Uterus (tissue), 4 donors: ENCODE data around the gene PPL. TPM values are rescaled to one million over a fixed set of nuclear protein-coding genes. Genes with fewer than 3 reads are reported as not detected.

ENCODE experiments used
- DNase-seq, 2 donors: peaks; one replicate each; pipeline ENCODE4 v3.0.0-alpha.2; 2019 to 2020
- H3K27ac ChIP-seq, 2 donors: fragments of 200-600 bp; sonication (generic); 1 replicate in 1 of 2; 2 replicates in 1 of 2; pipeline ENCODE4 v1.5.1; 2016 to 2018
- H3K27me3 ChIP-seq, 2 donors: fragments of 200-600 bp; sonication (generic); one replicate each; pipeline ENCODE4 v1.5.1; 2018 to 2019; ENCODE audit warnings: control low read depth in 1 of 2
- H3K36me3 ChIP-seq, 2 donors: fragments of 200-600 bp; sonication (generic); one replicate each; pipeline ENCODE4 v1.5.1; 2019; ENCODE audit warnings: control low read depth in 1 of 2
- H3K4me1 ChIP-seq, 2 donors: fragments of 200-600 bp; sonication (generic); one replicate each; pipeline ENCODE4 v1.5.1; 2018 to 2019; ENCODE audit warnings: control low read depth in 1 of 2
- H3K4me3 ChIP-seq, 2 donors: fragments of 200-600 bp; sonication (generic); 1 replicate in 1 of 2; 2 replicates in 1 of 2; pipeline ENCODE4 v1.5.1; 2018 to 2019; ENCODE audit warnings: mild to moderate bottlenecking in 1 of 2
- H3K9me3 ChIP-seq, 2 donors: fragments of 200-600 bp; sonication (generic); one replicate each; pipeline ENCODE4 v1.5.1; 2019; ENCODE audit warnings: control low read depth in 1 of 2
- CTCF ChIP-seq, 4 experiments: fragments of 200-600 bp in 2 of 4; fragments of 450-650 bp in 2 of 4; sonication (generic) in 2 of 4; IDR thresholded peaks; one replicate each; pipeline ENCODE4 v1.5.1; 2016 to 2019; ENCODE audit warnings: antibody characterized with exemption in 4 of 4, mild to moderate bottlenecking in 2 of 4, moderate library complexity in 1 of 4
- POLR2A ChIP-seq, 2 donors: fragments of 450-650 bp; IDR thresholded peaks; one replicate each; pipeline ENCODE4 v1.6.1; 2016; ENCODE audit warnings: antibody characterized with exemption in 2 of 2, mild to moderate bottlenecking in 1 of 2, moderate library complexity in 1 of 2
- intact Hi-C: fragments of 100-400 bp; cut with DNase I; formaldehyde crosslinking; loops from one replicate; pipeline ENCODE4 v1.15.1; 2023; ENCODE audit warnings: low total_unique reads
- total RNA-seq, 4 donors: library from RNA; depleted of rRNA in 3 of 4; stranded (reverse); fragments of >200 nt in 3 of 4; gene quantifications; one replicate each; pipeline versions ENCODE4 v1.1.0 to v1.2.4, GENCODE V29; 2014 to 2023
- donor health status: DM: yes; HTN: yes; CAD: no.

PPL gene
- total RNA-seq, 4 donors from 2014 or later: 8.7 to 39.6 (median 15.2) TPM

- H3K4me1 ChIP-seq: no peaks in the 10 kb centered on the region
- intact Hi-C loops: no loop called here
- H3K27me3 ChIP-seq: no peaks in the 10 kb centered on the region
- no peak for DNase-seq
- no peak overlapping the region for H3K4me3 ChIP-seq
- no peak overlapping the region for H3K27ac ChIP-seq
- H3K36me3 ChIP-seq: no peaks in the 10 kb centered on the region
- no peak for TF ChIP-seq POLR2A (IDR thresholded peaks at IDR 0.05)
- no peak for TF ChIP-seq CTCF (IDR thresholded peaks at IDR 0.05)
- no peaks in the 10 kb centered on the region for H3K9me3 ChIP-seq
Measured at GRCh38 chr16:4886151-4886550, 50.8 kb downstream of the PPL start.

- H3K27me3 ChIP-seq: no peaks in the 10 kb centered on the region
- TF ChIP-seq POLR2A (IDR thresholded peaks at IDR 0.05) (no peak), CTCF (IDR thresholded peaks at IDR 0.05) (no peak)
- no peak overlapping the region for H3K27ac ChIP-seq
- no peak for DNase-seq
- H3K4me3 ChIP-seq: no peak overlapping the region
- H3K4me1 ChIP-seq: no peaks in the 10 kb centered on the region
- no peaks in the 10 kb centered on the region for H3K36me3 ChIP-seq
- no peaks in the 10 kb centered on the region for H3K9me3 ChIP-seq
- intact Hi-C loops: no loop called here
Measured at GRCh38 chr16:4884972-4885874, 51.7 kb downstream of the PPL start.

- no peak for DNase-seq
- Histone ChIP-seq H3K4me3 (no peak overlapping the region), H3K36me3 (no peaks in the 10 kb centered on the region), H3K27ac (no peak overlapping the region), H3K4me1 (no peaks in the 10 kb centered on the region), H3K27me3 (no peaks in the 10 kb centered on the region), H3K9me3 (no peaks in the 10 kb centered on the region)
- TF ChIP-seq CTCF (IDR thresholded peaks at IDR 0.05): no peak
- TF ChIP-seq POLR2A (IDR thresholded peaks at IDR 0.05): no peak
- intact Hi-C loops: no loop called here
Measured at GRCh38 chr16:4884209-4884608, 52.7 kb downstream of the PPL start.

GRCh38 chr16:4883501-4883900 lies 53.4 kb downstream of the PPL start:
- H3K9me3 ChIP-seq: no peaks in the 10 kb centered on the region
- TF ChIP-seq POLR2A (IDR thresholded peaks at IDR 0.05) (no peak), CTCF (IDR thresholded peaks at IDR 0.05) (no peak)
- DNase-seq: no peak
- no peak overlapping the region for H3K27ac ChIP-seq
- H3K27me3 ChIP-seq: no peaks in the 10 kb centered on the region
- no peak overlapping the region for H3K4me3 ChIP-seq
- intact Hi-C loops: no loop called here
- no peaks in the 10 kb centered on the region for H3K36me3 ChIP-seq
- no peaks in the 10 kb centered on the region for H3K4me1 ChIP-seq

GRCh38 chr16:4882633-4883285 lies 54.2 kb downstream of the PPL start:
- Histone ChIP-seq H3K4me3 (no peak overlapping the region), H3K9me3 (no peaks in the 10 kb centered on the region), H3K36me3 (no peaks in the 10 kb centered on the region), H3K4me1 (no peaks in the 10 kb centered on the region), H3K27ac (peak overlapping the region in 1 of 2 donors; percentile 8), H3K27me3 (no peaks in the 10 kb centered on the region)
- DNase-seq: no peak
- intact Hi-C loops: no loop called here
- no peak for TF ChIP-seq POLR2A (IDR thresholded peaks at IDR 0.05)
- no peak for TF ChIP-seq CTCF (IDR thresholded peaks at IDR 0.05)
